ENCODE measurements around the gene FRAT1. TPM values are rescaled to one million over a fixed set of nuclear protein-coding genes. Genes with fewer than 3 reads are reported as not detected.
A peak's percentile ranks its signal among the peaks of the same experiment; 100 is the strongest.

Gene FRAT1
- total and polyA plus RNA-seq, 2 of the 13 experiments (the other 11 are each of a cell fraction or from before 2014, with no cell fraction given) = 1.7 to 2.3 TPM

DNA sequence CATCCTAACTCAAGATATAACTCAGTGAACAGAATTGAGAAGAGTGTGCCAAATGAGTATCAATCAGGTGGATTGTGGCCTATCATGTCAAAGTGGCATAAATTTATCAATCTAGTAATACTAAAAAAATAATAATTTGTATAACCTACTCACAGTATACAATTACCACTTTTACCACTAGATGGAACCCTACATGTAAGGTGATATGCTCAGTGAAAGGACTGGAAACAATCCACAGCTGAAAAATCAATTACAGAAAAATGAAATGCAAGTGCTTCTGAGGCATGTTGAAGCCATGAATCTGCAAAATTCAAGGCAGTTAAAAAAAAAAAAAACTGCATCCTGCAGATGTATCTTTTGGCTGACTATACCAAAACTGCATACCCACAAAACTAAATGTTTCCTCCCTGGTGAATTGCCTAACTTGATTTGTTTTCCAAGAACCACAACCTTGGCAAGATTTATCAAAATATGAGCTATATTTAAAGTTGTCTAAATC, 40.5 kb upstream of the FRAT1 start (continued):
- no peak for TF ChIP-seq FOXC1 (CRISPR knock-in tag; IDR thresholded peaks at IDR 0.05; ENCODE audit: borderline replicate concordance)
- TF ChIP-seq REXO4 (CRISPR knock-in tag; IDR thresholded peaks at IDR 0.05; ENCODE audit: borderline replicate concordance) = no peak
- TF ChIP-seq, protein P1, sequence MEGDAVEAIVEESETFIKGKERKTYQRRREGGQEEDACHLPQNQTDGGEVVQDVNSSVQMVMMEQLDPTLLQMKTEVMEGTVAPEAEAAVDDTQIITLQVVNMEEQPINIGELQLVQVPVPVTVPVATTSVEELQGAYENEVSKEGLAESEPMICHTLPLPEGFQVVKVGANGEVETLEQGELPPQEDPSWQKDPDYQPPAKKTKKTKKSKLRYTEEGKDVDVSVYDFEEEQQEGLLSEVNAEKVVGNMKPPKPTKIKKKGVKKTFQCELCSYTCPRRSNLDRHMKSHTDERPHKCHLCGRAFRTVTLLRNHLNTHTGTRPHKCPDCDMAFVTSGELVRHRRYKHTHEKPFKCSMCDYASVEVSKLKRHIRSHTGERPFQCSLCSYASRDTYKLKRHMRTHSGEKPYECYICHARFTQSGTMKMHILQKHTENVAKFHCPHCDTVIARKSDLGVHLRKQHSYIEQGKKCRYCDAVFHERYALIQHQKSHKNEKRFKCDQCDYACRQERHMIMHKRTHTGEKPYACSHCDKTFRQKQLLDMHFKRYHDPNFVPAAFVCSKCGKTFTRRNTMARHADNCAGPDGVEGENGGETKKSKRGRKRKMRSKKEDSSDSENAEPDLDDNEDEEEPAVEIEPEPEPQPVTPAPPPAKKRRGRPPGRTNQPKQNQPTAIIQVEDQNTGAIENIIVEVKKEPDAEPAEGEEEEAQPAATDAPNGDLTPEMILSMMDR (CRISPR knock-in tag; IDR thresholded peaks at IDR 0.05) = peak; percentile 65
- no peak for TF ChIP-seq GPBP1L1 (CRISPR knock-in tag; IDR thresholded peaks at IDR 0.05)
- TF ChIP-seq, protein P2, sequence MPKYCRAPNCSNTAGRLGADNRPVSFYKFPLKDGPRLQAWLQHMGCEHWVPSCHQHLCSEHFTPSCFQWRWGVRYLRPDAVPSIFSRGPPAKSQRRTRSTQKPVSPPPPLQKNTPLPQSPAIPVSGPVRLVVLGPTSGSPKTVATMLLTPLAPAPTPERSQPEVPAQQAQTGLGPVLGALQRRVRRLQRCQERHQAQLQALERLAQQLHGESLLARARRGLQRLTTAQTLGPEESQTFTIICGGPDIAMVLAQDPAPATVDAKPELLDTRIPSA (CRISPR knock-in tag; IDR thresholded peaks at IDR 0.05; ENCODE audit: borderline replicate concordance) = no peak
- no peak for TF ChIP-seq ETS1 (CRISPR knock-in tag; IDR thresholded peaks at IDR 0.05)
- peak; percentile 68; the same call in 1 of the 2 replicates for TF ChIP-seq MIXL1 (CRISPR knock-in tag; IDR thresholded peaks at IDR 0.05)
- peak; percentile 97 for TF ChIP-seq SIX1 (CRISPR knock-in tag; IDR thresholded peaks at IDR 0.05; ENCODE audit: borderline replicate concordance)
- TF ChIP-seq ATF4 (CRISPR knock-in tag; IDR thresholded peaks at IDR 0.05) = no peak
- TF ChIP-seq, protein P3, sequence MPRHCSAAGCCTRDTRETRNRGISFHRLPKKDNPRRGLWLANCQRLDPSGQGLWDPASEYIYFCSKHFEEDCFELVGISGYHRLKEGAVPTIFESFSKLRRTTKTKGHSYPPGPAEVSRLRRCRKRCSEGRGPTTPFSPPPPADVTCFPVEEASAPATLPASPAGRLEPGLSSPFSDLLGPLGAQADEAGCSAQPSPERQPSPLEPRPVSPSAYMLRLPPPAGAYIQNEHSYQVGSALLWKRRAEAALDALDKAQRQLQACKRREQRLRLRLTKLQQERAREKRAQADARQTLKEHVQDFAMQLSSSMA (CRISPR knock-in tag; IDR thresholded peaks at IDR 0.05) = no peak
- no peak for TF ChIP-seq ZBTB43 (CRISPR knock-in tag; conservative IDR thresholded peaks at IDR 0.05)
- no peak for TF ChIP-seq CC2D1A (CRISPR knock-in tag; IDR thresholded peaks at IDR 0.05)
- no peak for TF ChIP-seq AHR (CRISPR knock-in tag; IDR thresholded peaks at IDR 0.05)
- TF ChIP-seq NFKBIZ (CRISPR knock-in tag; IDR thresholded peaks at IDR 0.05) = no peak
- no peak for TF ChIP-seq NR1H2 (CRISPR knock-in tag; IDR thresholded peaks at IDR 0.05; ENCODE audit: borderline replicate concordance, low read depth)
- TF ChIP-seq ZMYM4 (CRISPR knock-in tag; IDR thresholded peaks at IDR 0.05) = no peak
- TF ChIP-seq EZH2 (conservative IDR thresholded peaks at IDR 0.05; ENCODE audit: low read depth, low read length) = no peak
- TF ChIP-seq ZNF557 (CRISPR knock-in tag; IDR thresholded peaks at IDR 0.05) = no peak
- no peak for TF ChIP-seq DMTF1 (CRISPR knock-in tag; IDR thresholded peaks at IDR 0.05)

Measured in HepG2 (cell line).